ENCODE measurements around the gene PTPRT.
"Not testable (repeated sequence)": the region's sequence is repeated elsewhere in the genome, so short reads cannot be mapped to it uniquely, and the experiment has no call there.

PTPRT gene

DNA sequence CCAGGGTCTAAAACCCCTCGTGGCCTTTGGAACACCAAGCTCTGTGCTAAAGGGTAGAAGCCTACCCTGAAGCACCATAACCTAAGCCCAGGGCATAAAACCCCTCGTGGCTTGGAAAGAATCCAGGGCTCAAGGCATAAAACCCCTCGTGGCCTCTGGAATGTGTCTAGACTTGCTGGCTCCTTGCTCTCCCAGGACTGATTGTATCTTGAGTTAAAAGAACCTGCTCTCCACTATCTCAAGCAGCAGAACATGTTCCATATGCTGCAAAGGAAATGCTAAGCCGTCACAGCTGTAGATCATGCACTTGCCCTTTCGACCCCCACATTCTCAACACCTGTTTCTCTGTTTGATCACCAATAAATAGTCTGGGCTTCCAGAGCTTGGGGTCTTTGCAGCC lies 288.9 kb downstream of the PTPRT start:
- not testable (repeated sequence) for DNase-seq

DNA sequence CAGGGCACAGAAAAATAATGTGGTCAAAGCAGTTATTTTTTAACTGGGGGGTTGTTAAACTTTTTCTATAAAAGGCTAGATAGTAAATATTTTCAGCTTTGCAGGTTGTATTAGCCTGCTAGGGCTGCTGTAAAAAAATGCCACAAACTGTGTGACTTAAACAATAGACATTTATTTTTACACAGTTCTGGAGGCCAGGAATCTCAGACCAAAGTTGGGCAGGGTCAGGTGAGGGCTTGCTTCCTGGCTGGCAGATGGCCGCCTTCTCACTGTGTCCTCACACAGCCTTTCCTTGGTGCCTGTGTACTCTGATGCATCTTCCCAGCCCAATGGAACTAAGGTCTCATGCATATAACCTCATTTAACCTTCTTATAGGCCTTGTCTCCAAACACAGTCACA lies 294.7 kb downstream of the PTPRT start:
- no peak for DNase-seq

DNA sequence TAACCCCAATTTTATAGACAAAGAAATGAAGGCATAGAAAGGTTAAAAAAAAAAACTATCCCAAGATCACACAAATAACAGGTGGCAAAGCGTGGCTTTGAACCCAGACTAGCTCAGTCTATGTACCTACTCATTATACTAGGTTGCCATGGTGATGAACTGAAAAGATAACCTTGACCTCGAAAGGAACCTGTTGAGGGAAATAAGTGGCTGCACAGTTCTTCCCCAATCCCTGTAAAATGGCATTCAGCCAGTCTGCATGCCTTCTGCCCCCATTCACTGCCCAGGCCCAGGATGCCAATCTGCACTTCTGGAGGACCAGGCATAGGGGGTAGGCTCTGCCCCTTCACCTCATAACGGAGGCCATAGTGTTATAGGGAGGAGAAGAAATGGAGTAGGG lies 295.2 kb downstream of the PTPRT start:
- no peak for DNase-seq

DNA sequence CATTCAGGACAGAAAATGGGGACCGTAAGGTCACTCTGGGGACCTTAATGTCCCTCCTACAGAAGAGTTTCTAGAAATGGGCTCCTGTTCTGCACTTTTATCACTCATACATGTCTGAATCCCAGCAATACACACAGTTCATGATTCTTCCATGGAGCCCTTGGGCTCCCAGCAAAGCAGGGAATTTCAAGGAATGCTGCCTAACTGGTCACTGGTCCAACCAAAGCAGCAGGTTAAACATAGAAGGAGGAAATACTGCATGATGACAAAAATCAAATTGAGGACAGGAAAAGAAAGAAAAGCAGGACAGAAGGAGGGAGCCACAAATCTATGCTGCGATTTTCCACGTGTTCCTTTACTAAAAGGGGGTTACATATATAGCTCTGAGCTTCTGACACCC lies 300.2 kb downstream of the PTPRT start:
- no peak for DNase-seq

DNA sequence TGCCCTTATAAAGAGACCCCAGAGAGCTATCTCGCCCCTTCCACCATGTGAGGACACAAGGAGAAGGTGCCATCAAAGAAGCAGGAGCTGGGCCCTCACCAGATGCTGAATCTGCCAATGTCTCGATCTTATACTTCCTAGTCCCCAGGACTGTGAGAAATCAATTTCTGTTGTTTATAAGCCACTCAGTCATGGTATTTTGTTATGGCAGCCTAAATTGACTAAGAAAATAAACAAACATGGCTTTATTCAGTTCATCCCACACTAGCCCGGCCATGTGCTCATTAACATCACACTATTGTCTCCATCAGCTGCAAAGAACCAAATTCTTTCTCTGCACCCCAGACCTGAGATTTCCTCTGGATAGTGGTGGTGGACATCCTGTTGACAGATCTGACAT lies 302.4 kb downstream of the PTPRT start:
- DNase-seq, result no peak

DNA sequence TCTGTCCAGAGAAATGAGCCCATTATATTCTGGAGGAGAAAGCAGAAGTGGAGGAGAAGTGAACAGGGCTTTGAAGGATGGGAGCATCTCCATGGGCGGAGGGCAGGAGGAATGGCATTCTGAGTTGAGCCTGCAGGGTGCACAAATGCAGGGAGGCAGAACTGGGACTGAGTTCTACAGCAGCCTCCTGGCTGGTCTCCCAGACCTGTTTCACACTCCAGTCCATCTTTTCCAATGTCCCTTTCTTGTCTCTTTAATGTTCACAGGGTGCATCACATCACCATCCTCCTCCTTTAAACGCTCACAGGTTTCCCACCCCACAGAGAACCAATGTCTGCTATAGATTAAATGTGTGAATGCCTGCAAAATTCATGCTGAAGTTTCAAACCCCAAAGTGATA lies 302.9 kb downstream of the PTPRT start:
- DNase-seq, result no peak

DNA sequence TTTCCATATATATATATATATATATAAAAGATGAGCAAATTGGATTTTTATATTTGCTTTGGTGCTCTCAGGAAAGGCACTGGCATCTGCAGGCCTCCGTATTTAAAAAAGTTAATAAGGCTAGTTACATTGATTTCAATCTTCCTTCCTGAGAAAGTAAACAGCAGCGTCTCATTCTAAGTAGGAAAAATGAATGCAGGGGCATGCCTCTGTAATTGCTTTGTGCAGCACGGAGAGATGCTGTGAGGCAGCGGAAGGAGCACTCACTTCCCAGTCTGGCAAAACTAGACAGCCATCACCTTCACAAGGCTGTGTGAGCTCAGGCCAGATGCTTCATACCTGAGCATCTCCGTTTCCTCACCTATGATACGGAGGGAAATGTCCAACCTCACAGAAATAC lies 303.7 kb downstream of the PTPRT start:
- DNase-seq, result no peak

DNA sequence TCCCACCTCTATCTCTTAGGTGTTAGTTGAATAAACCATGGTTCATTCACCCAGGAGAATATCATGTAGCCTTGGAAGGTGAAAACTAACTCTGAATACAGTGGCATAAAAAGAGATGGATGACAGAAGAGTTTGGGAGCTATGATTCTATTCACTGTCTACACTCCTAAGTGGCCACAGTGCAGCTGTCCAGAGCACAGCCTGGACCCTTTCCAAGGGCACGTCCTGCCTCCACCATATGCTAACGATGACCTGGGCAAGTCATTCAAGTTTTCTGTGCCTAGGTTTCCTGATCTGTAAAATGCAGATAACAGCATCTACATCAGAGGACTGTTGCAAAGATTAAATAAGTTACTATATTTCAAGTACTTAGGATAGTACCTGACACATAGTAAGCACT lies 314.1 kb downstream of the PTPRT start:
- DNase-seq, result no peak

DNA sequence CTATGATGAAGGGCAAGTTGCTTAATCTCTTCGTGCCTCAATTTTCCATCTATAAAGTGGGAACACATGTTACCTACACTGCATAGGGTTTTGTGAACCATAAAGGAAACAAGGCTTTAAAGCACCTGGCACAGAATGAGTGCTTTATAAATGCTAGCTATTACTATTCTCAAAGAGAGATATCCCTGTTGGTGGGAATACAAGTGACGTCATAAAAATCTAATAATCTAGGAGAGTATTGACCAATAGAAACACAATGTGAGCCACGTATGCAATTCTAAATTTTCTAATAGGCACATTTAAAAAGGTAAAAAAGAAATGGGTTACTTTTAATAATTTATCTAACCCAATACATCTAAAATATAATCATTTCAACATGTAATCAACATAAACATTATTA lies 316.4 kb downstream of the PTPRT start:
- no peak for DNase-seq

DNA sequence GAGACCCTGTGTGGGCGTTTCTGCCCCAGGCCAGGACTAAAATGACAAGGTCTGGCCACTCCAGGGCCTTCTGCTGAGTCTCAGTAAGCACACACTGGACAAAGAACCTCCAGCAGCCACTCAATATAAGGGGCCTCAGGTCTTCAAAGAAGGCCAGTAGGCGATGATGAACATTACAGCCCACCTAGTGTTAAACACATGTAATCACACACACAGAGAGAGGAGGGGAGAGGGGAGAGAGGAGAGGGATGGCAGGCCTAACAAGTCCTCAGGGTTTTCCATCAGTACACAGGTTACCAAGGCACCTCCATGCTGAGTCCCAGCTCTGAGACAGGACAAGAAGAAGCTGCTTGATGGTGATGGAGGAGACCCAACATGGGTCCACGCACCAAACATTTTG lies 325.6 kb downstream of the PTPRT start:
- DNase-seq, result no peak

DNA sequence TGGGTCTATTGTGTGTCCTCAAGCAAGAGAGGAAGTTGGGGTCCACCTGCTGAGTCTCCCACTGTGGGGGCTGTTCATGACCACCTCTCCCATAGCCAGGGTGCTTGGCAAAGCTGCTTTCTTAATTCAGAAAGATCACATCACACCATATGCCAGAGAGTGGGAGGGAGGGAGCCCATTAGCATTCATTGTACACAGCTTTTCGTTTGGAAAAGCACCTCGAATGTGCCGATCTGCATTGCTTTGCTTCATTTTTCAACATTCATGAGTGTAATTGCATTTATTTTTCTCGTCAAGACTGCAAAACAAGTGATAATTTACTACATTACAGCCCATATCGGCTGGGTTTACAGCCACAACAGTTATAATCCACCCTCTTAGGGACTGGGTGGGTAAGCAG lies 327.3 kb downstream of the PTPRT start:
- DNase-seq, result no peak

DNA sequence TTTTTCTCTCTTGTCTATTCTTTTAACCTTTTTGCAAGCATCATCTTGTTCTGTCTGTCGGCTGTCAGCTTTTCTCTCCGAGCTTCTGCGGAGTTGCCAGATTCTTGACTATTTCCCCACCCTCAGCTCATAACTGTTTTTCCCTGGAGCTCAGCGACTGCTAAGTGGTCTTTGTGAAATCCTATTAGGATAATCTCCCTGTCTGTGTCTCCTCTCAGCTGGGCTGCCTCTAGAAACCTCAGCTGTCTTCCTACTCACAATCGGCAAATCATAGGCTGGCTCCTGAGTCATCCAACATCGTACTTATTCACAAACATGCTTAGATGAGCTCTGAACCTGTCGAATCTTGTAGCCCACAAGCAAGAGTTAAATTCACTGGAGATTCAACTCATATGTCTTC lies 332.3 kb downstream of the PTPRT start:
- no peak for DNase-seq

DNA sequence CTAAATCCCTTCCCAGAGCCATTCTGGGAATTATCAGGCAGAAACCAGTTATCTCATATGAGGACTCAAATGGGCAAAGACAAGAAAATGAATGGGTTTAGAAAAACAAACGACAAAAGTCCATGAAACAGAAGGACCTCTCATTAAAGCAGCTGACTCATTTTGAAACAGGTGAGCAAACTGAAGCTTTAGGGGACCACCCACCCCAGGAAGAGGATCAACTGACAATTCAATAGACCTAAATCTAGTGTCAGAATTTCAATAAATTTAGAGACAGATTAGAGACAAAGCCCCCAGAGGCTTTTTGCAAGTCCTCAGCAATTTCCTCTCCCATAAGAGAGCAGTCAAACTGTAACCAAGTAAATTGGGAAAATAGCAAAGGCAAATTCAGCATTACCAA lies 333.8 kb downstream of the PTPRT start:
- DNase-seq, result no peak

DNA sequence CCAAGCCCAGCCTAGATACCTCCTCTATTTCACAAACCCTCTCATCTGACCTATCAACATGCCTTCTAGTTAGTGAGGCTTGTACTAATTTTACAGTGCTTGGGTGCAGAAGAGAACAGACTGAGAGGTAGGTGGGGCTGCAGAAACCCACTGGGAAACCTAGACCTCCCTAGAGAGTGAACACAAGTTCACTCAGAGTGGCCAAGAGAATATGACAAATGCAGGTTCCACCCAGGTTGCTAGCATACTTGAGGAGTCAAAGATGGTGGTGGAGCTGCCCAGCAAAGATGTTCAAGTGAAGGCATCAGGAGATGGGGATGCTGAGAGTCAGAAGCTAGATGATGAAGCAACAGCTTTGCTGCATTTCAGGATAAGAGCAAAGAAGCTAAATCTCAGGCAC lies 337.0 kb downstream of the PTPRT start:
- no peak for DNase-seq

DNA sequence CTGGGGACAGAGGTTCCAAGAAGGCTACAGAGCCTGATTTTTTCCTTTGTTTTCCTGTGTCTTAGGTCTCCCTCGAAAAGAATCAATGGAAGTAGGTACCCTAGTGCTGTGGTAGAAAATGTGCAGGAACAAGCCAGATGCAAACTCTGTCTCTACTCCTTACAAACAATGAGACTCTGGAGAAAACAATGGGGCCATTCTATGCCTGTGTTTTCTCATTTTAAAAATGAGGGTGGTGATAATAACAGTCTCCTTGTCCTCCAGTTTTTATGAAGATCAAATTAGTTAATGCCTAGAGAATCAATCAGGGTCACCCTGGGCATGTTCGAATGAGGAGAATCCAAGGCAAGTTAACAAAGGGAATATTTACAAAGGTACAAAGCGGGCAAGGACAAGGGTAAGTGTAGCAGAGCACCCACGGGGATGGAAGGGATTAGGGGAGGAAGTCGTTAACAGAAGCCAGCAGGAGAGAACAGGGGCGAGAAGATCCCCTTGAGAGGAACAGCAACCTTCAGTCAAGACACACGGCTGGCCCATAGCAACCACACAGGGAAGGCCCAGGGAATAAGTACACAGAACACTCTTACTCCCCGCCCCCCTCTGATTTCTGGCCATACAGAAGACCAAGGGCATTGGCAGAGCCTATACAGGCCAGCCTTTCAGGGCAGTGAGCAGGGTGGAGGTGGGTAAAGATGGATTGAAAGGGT lies 342.8 kb downstream of the PTPRT start:
- no peak for DNase-seq

DNA sequence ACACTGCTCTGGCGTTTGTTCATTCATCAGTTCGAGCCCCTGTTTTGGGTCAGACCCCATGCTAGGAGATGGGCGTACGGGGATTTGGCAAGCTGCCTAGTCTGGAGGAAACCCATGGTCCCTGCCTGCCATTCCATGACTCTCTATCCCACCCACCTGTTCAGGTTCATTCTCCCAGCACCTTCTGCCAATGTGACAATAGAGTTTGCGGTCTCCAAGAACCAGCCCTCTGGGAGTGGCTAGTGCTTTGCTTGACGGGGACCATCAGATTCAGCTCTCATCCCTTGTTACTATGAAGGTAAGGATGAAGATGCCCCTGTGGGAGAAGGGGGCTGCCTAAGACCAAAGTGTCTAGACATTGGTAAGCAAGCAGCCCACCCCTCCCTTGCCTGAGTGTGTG lies 345.0 kb downstream of the PTPRT start:
- no peak for DNase-seq

DNA sequence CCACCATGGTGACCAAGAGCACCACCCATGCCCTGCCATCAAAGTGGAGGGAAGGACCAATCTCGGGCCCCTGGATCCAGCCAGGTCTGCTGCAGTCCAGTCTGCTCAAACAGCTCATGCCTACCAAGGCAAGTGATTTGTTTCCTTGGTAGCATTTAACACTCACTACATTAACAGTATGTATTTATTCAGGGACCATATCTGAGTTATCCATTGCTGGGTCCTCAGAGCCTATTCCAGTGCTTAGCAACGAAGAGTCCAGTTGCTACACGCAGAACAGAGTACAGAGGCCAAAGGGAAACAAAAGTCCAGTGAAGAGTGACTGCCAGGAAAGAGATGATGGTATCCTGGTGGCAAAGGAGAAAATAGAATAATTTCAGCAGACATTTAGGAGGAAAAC lies 352.2 kb downstream of the PTPRT start:
- DNase-seq, result no peak

DNA sequence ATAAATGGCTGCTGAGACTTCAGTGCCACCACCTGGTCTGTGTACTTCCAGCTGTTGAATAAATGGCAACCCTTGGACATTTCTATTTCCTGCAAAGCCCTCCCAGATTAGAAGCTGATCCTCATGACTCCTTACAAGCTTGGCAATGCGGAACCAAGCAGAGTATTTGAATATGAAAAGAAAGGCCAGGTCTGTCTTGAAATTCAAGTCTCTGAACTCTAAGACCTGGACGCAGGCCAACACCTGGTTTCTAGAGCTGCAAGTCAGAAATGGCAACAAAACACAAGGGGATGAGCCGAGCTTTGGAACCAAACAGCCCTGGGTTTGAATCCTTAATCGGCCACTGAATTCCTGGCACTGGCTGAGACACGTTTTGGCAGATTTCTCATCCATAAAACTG lies 353.4 kb downstream of the PTPRT start:
- DNase-seq, result no peak

DNA sequence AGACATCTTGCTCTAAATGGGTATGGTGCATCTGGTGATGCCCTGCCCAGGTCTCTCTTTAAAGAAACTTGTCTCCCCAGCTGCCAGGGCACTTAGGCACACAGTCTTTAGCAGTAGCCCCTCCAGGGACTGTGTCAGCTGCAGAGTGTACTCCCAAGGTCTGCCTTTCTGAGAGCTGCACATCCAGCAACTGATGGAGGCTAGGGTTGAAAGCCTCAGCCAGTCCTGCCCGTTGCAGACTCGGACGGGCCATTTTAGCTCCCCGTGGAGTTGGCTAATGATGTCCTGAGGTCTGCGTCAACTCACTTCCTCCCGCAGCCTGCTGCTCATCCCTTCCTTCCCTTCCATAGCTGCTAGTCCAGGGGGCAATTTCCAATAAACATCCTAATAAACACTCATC lies 381.8 kb downstream of the PTPRT start:
- no peak for DNase-seq

DNA sequence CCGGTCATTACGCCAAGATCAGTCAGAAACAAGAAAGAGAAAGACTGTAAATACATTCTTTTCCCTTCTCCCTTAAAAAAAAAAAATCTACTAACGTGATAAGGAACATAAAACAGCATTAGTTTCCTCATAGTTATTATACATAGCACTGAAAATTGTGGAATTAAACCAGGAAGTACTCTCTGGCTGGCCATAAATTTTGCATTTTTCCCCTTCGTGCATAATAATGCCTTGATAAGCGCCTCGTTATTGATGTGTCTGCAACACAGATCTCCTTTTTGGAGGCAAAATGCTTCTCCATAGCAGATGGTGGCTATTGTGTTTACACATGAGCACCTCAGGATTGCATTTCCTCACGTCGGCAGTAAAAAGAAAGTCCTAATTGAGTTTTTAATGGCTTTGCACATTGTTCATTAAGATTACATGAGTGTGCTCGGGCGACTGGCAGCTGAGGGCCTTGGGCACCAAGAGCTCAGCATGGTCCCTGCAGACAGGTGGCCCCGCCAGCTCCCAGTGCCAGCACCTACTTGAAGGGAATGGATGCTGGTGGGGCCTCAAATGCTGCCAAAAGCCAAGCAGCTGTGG lies 394.5 kb downstream of the PTPRT start:
- DNase-seq, result no peak

DNA sequence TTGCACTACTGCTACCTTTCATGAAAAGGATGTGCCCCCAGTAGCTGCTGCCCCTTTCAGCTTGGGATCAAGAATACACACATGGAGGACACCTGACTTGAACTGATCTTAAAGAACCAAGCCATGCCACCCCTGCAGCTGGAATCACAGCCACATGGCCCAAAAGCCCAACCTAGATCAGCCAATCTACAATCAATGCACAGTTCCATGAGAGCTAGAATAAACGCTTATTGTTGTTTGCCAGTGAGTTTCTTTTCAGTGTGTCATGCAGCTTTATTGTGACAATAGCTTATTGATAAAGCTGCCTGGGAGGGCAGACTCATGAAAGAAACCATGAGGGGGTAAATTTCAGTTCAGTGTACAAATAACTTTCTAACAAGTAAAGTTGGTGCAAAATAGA lies 397.7 kb downstream of the PTPRT start:
- no peak for DNase-seq

DNA sequence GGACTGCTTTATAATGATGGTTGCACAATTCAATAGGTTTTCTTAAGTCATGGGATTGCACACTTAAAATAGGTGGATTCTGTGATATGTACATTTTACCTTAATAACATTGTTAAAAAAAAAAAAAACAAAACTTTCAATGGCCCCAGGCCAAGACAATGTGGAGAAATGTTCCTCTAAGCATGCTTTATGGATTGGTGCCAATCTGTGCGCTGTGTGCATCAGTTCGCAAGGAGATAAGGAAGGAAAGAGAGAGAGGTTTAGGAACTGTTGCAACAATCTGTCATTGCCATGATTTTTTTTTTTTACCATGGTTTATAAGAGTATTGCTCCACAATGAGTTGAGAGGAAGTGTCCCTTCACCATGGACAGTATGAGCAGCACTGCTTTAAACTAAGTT lies 399.6 kb downstream of the PTPRT start:
- no peak for DNase-seq

DNA sequence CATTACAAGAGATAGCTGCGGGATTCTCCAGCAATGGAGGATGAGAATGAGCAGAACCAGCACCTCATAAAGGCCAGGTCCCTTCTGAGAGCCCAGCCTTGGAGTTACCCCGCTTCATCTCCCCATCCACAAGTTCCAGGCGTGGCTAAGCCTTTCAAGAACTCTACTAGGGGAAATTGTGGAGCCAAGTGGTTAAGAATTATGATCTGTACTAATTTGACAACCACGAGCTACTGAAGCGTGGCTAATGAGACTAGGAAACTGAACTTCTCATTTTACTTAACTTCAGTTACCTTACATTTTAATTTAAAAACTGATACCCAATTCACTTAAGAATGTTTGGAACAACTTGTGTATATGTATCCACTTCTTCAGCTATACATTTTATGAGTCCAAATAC lies 401.0 kb downstream of the PTPRT start:
- DNase-seq, result no peak

DNA sequence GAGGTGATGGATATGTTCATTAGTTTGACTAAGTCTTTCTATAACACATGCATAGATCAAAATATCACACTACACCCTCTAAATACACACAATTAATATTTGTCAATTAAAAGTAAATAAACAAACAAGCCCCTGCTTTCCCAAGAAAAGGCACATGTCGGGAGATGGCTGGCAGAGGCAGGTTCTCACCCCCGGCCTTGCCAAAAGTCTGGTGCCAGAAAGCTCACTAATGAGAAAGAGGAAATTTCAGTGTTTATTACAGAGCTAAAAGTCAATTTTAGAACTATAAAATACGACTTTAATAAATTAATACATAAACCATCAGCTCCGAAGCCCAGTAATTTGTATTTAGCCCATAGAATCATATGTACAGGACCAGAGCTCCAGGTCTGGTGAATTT lies 404.7 kb downstream of the PTPRT start:
- DNase-seq, result no peak

DNA sequence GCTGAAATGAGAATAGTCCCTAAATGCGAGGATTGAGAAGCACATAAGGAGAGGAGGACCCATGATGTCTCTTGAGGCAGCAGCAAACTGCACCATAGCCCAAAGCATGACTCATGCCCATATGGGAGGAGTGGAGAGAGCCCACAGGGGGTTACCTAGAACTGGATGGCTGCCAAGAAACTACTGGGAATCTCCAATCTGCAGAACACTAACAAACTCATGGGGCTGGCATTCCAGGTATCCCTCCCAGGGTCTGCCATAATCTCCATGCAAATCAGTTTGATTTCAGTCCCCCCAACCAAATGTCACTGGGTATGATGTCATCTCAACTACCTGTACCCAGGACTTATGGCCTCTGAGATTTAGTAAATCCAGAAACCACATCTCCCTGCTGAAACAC lies 410.5 kb downstream of the PTPRT start:
- no peak for DNase-seq
